ENCODE results near the gene PRR11. TPM values are rescaled to one million over a fixed set of nuclear protein-coding genes. Genes with fewer than 3 reads are reported as not detected.
"Not testable (repeated sequence)": the region's sequence is repeated elsewhere in the genome, so short reads cannot be mapped to it uniquely, and the experiment has no call there.

The PRR11 gene
- 1.5 TPM for total RNA-seq
- long read RNA-seq: 0 reads

- intact Hi-C loops (cut with DNase I): loop anchor here (5.0 to 10.0 kb wide), 3 partner anchors 51 to 638 kb away; partner anchors contain the start of gene TRIM37
These were observed at the start of gene PRR11 for GRCh38 chr17:59155439-59156177. Gene PRR11 (plus strand): TSS chr17:59155746. CDS start chr17:59169753, 14,007 bp downstream.

DNA sequence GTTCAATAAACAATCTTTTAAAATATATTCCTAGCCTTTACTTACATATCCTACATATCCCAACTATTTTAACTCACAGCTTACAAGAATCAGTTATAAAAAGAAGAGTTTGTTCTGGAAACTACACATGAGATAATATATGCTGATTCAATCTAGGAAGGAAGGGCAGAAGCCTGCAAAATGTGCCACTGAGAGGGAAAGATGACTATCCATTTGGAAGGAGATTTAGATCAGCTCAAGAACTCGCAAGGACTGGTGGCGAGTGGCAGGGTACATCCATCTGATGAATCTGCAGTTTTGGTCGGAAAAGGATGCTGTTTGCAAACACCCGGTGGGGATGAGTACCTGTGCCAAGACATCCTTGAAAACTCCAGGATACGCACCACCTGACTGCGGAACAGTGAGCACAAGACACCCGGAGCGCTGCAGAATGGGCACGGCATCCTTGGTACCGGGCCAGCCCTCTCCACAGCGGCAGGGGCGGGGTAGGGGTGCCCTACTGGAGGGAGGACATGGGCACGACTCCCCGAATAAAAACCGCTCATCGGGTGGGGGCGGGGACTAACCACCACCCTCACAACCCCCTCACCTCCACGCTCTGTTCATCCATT, 49.6 kb upstream of the PRR11 start:
- ATAC-seq (peak; percentile 57), DNase-seq (ENCODE audit: missing footprints) (peak; percentile 76)
- intact Hi-C loops (cut with DNase I): loop anchor here (10.0 kb wide), 2 partner anchors 49 to 591 kb away; partner anchors contain the start of genes MTMR4, PRR11 and SKA2

More at GRCh38 chr17:59155439-59156177, at the start of gene PRR11:
- peak; percentile 98 for ATAC-seq
- DNase-seq (ENCODE audit: missing footprints): peak; percentile 96

DNA sequence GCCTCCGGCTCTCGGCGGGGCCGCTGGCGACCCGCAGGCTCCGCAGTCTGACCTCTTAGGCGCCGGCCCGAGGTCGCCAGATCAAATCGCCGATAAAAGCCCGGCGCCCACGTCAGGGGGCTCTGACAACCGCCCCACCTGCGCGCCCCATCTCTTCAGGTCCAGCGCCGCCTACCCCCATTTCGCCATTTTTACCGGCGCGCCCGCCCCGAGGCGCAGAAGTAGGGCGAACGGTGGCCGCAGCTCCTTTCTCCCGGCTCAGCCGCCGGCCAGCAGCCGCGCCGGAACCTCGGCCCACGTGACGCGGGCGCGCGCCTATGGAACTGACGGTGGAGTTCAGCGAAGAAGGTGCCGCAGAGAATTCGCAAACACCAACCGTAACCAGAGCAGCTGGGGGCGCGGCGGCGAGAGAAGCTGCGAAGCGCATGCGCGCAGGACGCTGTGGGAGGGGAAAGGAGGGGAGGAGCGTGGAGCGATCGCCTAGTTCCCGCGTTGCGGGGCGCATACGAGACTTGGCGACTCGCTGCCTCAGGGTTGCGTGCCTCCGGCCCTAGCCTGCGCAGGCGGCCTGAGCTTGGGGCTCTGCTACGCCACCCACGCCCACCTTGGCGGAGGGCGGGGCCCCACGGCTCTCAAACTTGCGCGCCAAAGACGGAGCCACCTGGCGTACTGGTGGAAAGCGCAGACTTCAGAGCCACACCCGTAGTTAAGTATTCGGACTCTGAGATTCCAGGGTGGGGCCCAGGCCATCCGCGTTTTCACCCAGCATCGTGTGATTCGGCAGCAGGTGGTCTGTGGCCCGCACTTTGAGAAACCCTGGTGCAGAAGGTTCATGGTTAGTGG, 48.9 kb upstream of the PRR11 start, which contains the start of gene TRIM37:
Gene TRIM37 (minus strand): TSS at position 418 of the 843 bp plus-strand sequence. CDS start 419 bp downstream, outside the sequence.
- intact Hi-C loops (cut with DNase I): loop anchor here (10.0 kb wide), 2 partner anchors 48 to 592 kb away; partner anchors contain the start of genes MTMR4, PRR11 and SKA2

DNA sequence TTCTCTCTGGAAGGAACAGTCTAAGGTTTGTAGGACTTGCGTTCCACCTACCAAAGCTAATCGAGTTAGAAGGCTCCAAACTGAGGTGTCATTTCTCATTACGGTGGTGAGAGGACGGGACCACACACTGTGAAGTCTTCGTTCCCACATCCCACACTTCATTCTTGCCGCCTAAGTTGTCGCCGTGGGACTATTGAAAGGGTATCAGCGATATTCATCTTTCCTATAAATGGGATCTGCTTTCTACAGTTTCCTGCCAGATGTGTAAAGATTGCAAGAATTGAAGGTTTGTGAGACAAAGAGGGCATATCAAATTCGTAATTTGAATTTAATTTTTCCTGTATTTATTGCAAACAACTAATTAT, 48.3 kb upstream of the PRR11 start:
- ATAC-seq (no peak), DNase-seq (ENCODE audit: missing footprints) (no peak)
- intact Hi-C loops (cut with DNase I): loop anchor here (10.0 kb wide), 2 partner anchors 48 to 592 kb away; partner anchors contain the start of genes MTMR4, PRR11 and SKA2

More for the DNA sequence above, 48.9 kb upstream of the PRR11 start, which contains the start of gene TRIM37:
- DNase-seq (ENCODE audit: missing footprints): peak; percentile 99
- ATAC-seq: peak; percentile 99

DNA sequence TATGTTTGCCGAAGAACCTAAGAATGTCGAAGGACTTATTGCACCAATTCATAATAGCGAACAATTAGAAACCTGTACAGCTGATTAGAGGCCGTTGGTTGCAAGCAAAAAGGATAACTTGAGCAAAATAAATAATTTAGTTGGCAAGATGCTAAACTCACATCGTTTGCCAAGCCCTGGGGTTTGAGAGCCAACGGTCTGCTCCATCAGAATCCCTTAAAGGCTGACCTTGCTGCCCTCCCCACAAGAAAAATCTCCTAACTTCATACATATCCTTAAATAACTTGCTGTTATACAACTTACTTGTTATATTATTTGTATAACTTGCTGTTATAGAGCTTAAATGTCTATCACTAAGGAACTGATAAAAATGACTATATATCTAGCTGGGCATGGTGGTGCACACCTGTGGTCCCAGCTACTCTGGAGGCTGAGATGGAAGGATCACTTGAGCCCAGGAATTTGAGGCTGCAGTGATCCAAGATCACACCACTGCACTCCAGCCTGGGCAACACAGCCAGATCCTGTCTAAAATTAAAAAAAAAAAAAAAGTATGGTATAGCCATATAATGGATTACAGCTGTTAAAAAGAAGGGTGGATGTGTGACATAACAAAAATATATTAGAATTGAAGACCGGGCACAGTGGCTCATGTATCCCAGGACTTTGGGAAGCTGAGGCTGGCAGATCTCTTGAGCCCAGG, 47.0 kb upstream of the PRR11 start:
- ATAC-seq: no peak
- intact Hi-C loops (cut with DNase I): loop anchor here (10.0 kb wide), 2 partner anchors 46 to 594 kb away; partner anchors contain the start of genes MTMR4, PRR11 and SKA2
- DNase-seq (ENCODE audit: missing footprints): no peak

GRCh38 chr17:59110973-59111372, 44.6 kb upstream of the PRR11 start:
- intact Hi-C loops (cut with DNase I): no loop called here
- ATAC-seq (no peak), DNase-seq (ENCODE audit: missing footprints) (no peak)

DNA sequence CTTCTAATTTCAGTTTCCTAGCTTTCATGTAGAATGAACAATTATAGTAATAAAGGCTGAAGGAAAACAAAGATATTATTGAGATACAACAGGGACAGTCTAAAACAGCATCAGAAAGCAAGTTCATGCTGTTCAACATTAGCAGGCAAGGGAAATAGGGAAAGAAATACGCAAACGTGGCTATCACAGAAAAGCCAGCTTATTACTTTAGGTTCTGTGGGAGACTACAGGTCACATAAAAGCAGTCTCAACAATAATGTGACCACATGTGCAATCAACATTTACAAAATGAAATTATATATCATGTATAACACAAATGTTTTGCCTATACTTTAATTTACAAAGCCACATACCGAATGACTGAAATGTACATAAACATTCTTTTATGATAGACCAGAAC, 44.0 kb upstream of the PRR11 start:
- no peak for DNase-seq (ENCODE audit: missing footprints)
- intact Hi-C loops (cut with DNase I): no loop called here
- no peak for ATAC-seq

GRCh38 chr17:59115474-59115873, 40.1 kb upstream of the PRR11 start:
- no peak for DNase-seq (ENCODE audit: missing footprints)
- intact Hi-C loops (cut with DNase I): no loop called here
- no peak for ATAC-seq

DNA sequence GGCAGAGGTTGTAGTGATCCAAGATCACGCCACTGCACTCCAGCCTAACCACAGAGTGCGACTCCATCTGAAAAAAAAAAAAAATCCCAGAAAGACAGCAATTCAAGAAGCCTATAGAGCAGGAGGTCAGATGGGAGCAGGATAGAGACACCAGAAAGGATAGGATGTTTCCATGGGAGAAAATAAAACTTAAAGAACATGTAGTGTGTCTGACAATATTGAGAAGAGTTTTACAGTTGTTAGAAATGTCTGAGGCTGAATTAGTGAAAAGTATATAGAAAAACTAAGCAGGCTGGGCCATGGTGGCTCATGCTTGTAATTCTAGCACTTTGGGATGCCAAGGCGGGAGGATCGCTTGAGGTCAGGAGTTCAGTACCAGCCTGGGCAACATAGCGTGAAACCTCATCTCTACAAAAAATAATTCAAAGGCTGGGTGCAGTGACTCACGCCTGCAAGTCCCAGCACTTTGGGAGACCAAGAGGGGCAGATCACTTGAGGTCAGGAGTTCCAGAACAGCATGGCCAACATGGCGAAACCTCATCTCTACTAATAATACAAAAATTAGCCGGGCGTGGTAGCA, 33.6 kb upstream of the PRR11 start:
- ATAC-seq (no peak), DNase-seq (ENCODE audit: missing footprints) (no peak)
- intact Hi-C loops (cut with DNase I): no loop called here

DNA sequence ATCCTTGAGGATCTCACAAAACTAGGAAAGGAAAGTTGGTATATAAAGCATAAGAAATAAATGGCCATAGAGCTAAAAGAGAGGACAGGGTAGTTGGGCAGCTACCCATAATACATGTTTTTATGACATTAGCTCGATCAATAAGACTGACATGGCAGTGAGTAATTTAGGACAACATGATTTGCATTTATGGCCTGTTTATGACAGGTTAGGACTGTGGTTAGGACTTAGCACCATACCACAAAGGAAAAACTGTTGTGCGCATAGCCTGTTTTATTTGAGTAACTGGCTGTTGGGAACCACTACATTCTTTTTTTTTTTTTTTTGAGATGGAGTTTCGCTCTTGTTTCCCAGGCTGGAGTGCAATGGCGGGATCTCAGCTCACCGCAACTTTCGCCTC, 30.9 kb upstream of the PRR11 start:
- ATAC-seq (no peak), DNase-seq (ENCODE audit: missing footprints) (no peak)
- intact Hi-C loops (cut with DNase I): no loop called here

DNA sequence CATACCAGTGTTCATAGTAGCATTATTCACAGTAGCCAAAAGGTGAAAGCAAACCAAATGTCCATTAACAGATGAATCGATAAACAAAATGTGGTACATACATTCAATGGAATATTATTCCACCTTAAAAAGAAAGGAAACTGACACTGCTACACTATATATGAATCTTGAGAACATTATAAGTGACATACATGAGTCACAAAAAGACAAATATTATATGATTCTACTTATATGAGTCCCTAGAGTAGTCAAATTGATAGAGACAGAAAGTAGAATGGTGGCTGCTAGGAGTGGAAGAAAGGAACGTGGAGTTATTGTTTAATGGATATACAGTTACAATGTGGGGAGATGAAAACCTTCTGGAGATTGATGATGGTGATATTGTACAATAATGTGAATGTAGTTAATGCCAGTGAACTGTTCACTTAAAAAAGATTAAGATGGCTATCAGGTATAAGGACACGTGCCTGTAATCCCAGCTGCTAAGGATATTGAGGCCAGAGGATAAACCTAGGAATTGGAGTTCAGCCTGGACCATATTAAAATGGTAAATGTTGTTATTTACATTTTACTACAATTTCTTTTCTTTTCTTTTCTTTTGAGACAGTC, 28.6 kb upstream of the PRR11 start:
- DNase-seq (ENCODE audit: missing footprints): no peak
- intact Hi-C loops (cut with DNase I): no loop called here

GRCh38 chr17:59129814-59130213, 25.7 kb upstream of the PRR11 start:
- ATAC-seq: no peak
- intact Hi-C loops (cut with DNase I): no loop called here
- no peak for DNase-seq (ENCODE audit: missing footprints)

More for the DNA sequence above, 28.6 kb upstream of the PRR11 start:
- no peak for ATAC-seq

GRCh38 chr17:59131131-59131530, 24.4 kb upstream of the PRR11 start:
- DNase-seq (ENCODE audit: missing footprints): no peak
- no peak for ATAC-seq
- intact Hi-C loops (cut with DNase I): no loop called here

DNA sequence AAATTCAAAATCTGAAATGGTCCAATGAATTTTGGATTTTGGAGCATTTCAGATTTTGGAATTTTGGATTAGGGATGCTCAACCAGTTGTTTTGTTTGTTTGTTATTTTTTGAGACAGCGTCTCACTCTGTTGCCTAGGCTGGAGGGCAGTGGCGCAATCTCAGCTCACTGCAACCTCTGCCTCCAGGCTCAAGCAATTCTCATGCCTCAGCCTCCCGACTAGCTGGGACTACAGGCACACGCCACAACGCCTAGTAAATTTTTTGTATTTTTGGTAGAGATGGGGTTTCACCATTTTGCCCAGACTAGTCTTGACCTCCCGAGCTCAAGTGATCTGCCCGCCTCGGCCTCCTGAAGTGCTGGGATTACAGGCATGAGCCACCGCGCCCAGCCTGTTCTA, 17.2 kb upstream of the PRR11 start:
- intact Hi-C loops (cut with DNase I); DNase-seq (ENCODE audit: missing footprints); ATAC-seq: not testable (repeated sequence)

GRCh38 chr17:59139939-59140338, 15.6 kb upstream of the PRR11 start:
- DNase-seq (ENCODE audit: missing footprints): no peak
- intact Hi-C loops (cut with DNase I): no loop called here

GRCh38 chr17:59141860-59142259, 13.7 kb upstream of the PRR11 start:
- ATAC-seq: no peak
- intact Hi-C loops (cut with DNase I): no loop called here
- no peak for DNase-seq (ENCODE audit: missing footprints)

More at GRCh38 chr17:59139939-59140338, 15.6 kb upstream of the PRR11 start:
- ATAC-seq: no peak

DNA sequence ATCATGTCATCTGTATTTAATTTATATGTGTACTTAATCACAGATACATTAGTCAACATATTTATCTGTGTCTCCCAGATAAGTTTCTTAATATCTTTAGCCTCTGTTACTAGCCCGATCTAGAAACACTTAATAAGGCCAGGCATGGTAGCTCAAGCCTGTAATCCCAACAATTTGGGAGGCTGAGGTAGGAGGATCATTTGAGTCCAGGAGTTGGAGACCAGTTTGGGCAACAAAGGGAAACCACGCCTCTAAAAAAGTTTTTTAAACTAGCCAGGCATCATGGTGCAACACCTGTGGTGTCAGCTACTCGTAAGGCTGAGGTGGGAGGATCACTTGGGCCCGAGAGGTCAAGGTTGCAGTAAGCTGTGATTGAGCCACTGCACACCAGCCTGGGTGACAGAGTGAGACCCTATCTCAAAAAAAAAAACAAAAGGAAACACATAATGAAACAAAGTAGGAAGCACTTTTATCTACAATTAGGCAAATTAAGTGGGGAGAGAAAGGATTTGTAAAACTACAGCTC, 9.9 kb upstream of the PRR11 start:
- intact Hi-C loops (cut with DNase I): no loop called here
- DNase-seq (ENCODE audit: missing footprints) (no peak), ATAC-seq (no peak)

Measured in Right ventricle myocardium inferior (tissue), 1 donor.